Sigmoid colon (tissue), 3 donors: ENCODE measurements around the gene SLC16A3.

Experiments
- CTCF ChIP-seq, 4 experiments: fragments of 450-650 bp in 3 of 4; fragments of 200-600 bp in 1 of 4; IDR thresholded peaks; one replicate each; pipeline ENCODE4 v1.5.1; 2016 to 2019; ENCODE audit warnings: antibody characterized with exemption in 4 of 4, mild to moderate bottlenecking in 3 of 4, moderate library complexity in 2 of 4
- POLR2A ChIP-seq, 2 donors: fragments of 450-650 bp; IDR thresholded peaks; one replicate each; pipeline ENCODE4 v1.6.1; 2016; ENCODE audit warnings: antibody characterized with exemption in 2 of 2, mild to moderate bottlenecking in 2 of 2, moderate library complexity in 2 of 2

- TF ChIP-seq CTCF (IDR thresholded peaks at IDR 0.05): no peak
- no peak for TF ChIP-seq POLR2A (IDR thresholded peaks at IDR 0.05)
Observed at GRCh38 chr17:82219753-82220709, 8.8 kb upstream of the SLC16A3 start.
